Endothelial cell of umbilical vein (primary cell): Measurements from ENCODE around the gene ASB5.

Experiments used
- EZH2 ChIP-seq: IDR thresholded peaks from 2 replicates; pipeline ENCODE4 v1.6.1; 2012; ENCODE audit warnings: borderline replicate concordance, low read depth, mild to moderate bottlenecking, moderate library complexity, low read length, inconsistent platforms; ENCODE audit not compliant: severe bottlenecking
- FOS ChIP-seq: IDR thresholded peaks from 2 replicates; pipeline ENCODE4 v1.6.1; 2011; ENCODE audit warnings: mild to moderate bottlenecking, low read length, moderate library complexity, borderline replicate concordance; ENCODE audit not compliant: insufficient read depth
- JUN ChIP-seq: IDR thresholded peaks from 2 replicates; pipeline ENCODE4 v1.6.1; 2011; ENCODE audit warnings: borderline replicate concordance, low read depth; ENCODE audit not compliant: insufficient read length, insufficient read depth
- MYC ChIP-seq: IDR thresholded peaks from one replicate; pipeline ENCODE4 v1.6.1; 2011; ENCODE audit warnings: mild to moderate bottlenecking, low read depth, low read length
- POLR2A ChIP-seq: IDR thresholded peaks from 2 replicates; pipeline ENCODE4 v1.6.1; 2012; ENCODE audit warnings: low read depth, mild to moderate bottlenecking, control low read depth, low read length
- POLR2AphosphoS5 ChIP-seq: IDR thresholded peaks from 2 replicates; pipeline ENCODE4 v1.6.1; 2012; ENCODE audit warnings: low read depth, mild to moderate bottlenecking, control low read depth, low read length, moderate library complexity; ENCODE audit not compliant: insufficient read depth
- TF ChIP-seq, protein P1 (sequence below), 2 donors: IDR thresholded peaks; 1 replicate in 1 of 2; 2 replicates in 1 of 2; pipeline ENCODE4 v1.5.1; 2011; ENCODE audit warnings: low read length in 2 of 2, mild to moderate bottlenecking in 2 of 2, moderate library complexity in 2 of 2, control low read depth in 1 of 2, inconsistent platforms in 1 of 2, low read depth in 1 of 2; ENCODE audit not compliant: insufficient read depth in 1 of 2; ENCODE audit errors: extremely low read depth in 1 of 2
- TF ChIP-seq, protein P2 (sequence below): IDR thresholded peaks from 2 replicates; pipeline ENCODE4 v1.6.1; 2011; ENCODE audit not compliant: insufficient read depth, insufficient read length

DNA sequence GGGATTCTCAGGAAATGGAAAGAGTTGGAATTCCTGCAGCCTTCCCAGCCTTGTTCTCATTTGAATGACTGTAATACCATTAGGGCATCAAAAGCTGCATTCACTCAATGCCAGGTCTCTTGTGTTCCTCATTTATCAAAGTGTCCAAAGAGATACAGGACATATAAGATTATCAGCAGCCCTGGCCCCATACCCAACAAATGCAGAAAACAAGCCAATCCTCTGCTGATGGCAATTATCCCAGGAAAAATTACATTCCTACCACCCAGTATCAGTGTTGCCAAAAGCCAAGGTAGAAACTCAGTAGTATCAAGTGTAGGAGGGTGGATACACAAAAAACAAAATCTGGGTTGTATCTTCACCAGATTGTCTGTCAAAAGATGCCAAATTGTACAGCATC is 18.5 kb upstream of the ASB5 start:
- TF ChIP-seq, protein P1, sequence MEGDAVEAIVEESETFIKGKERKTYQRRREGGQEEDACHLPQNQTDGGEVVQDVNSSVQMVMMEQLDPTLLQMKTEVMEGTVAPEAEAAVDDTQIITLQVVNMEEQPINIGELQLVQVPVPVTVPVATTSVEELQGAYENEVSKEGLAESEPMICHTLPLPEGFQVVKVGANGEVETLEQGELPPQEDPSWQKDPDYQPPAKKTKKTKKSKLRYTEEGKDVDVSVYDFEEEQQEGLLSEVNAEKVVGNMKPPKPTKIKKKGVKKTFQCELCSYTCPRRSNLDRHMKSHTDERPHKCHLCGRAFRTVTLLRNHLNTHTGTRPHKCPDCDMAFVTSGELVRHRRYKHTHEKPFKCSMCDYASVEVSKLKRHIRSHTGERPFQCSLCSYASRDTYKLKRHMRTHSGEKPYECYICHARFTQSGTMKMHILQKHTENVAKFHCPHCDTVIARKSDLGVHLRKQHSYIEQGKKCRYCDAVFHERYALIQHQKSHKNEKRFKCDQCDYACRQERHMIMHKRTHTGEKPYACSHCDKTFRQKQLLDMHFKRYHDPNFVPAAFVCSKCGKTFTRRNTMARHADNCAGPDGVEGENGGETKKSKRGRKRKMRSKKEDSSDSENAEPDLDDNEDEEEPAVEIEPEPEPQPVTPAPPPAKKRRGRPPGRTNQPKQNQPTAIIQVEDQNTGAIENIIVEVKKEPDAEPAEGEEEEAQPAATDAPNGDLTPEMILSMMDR (IDR thresholded peaks at IDR 0.05; ENCODE audit: extremely low read depth in 1 of 2, insufficient read depth in 1 of 2, low read depth in 1 of 2, low read length in 2 of 2), result no peak
- no peak for TF ChIP-seq POLR2AphosphoS5
- TF ChIP-seq POLR2A, result no peak
- TF ChIP-seq EZH2, result no peak
- no peak for TF ChIP-seq JUN
- no peak for TF ChIP-seq MYC
- TF ChIP-seq, protein P2, sequence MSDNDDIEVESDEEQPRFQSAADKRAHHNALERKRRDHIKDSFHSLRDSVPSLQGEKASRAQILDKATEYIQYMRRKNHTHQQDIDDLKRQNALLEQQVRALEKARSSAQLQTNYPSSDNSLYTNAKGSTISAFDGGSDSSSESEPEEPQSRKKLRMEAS, result no peak
- no peak for TF ChIP-seq FOS
